Nephron progenitor cell (in vitro differentiated cells): ENCODE results near the gene KPTN.

ENCODE experiments used
- DNase-seq: peaks from one replicate; pipeline ENCODE4 v3.0.0; 2021
- H3K27ac Mint-ChIP-seq: 2 replicates; pipeline ENCODE4 v1.8.0; 2021; ENCODE audit warnings: mild to moderate bottlenecking, moderate library complexity, mixed read lengths
- H3K27me3 Mint-ChIP-seq: 2 replicates; pipeline ENCODE4 v1.8.0; 2021; ENCODE audit warnings: mild to moderate bottlenecking, low read depth, mixed read lengths; ENCODE audit not compliant: poor library complexity
- H3K36me3 Mint-ChIP-seq: 2 replicates; pipeline ENCODE4 v1.8.0; 2021; ENCODE audit warnings: low read depth, mixed read lengths
- H3K4me1 Mint-ChIP-seq: 2 replicates; pipeline ENCODE4 v1.8.0; 2021; ENCODE audit warnings: mixed read lengths
- H3K4me3 Mint-ChIP-seq: 2 replicates; pipeline ENCODE4 v1.8.0; 2021; ENCODE audit warnings: mild to moderate bottlenecking, moderate library complexity, mixed read lengths
- H3K9me3 Mint-ChIP-seq: 2 replicates; pipeline ENCODE4 v1.8.0; 2021; ENCODE audit warnings: mild to moderate bottlenecking, moderate library complexity, mixed read lengths
- TF ChIP-seq, protein P1 (sequence below): fragments of 200-600 bp; sonication (generic); IDR thresholded peaks from 2 replicates; pipeline ENCODE4 v1.5.0; 2021; ENCODE audit warnings: antibody characterized with exemption

Gene KPTN

DNA sequence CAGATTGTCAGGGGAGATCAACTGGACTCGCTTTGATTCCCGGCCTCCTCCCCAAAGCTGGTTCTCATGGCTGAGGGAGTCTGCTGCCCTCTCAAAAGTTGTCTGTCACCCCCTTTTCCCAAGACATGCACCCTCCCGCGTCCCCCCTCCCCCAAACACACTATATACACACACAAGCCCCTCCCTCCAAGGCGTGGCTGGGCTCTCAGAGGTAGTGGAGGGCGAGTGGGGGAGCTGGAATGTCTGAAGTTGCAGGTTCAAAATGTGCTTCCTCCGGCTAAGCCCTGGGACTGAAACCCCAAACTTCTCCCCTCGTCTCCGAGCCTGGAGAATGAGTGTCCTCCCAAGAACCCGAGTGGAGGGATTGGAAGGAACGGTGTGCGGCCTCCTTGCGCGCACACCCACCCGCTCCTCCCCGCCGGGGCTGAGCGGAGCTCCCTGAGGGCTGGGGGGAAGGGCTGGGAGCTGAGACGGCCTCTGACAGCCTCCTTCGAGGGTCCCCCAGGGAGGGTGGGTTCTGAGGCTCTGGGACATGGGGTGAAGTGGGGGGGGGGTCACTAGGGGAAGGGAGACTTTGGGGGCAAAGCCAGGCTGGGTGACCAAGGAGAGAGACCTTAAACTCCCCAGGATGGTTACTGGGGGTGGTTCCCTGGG, 54.8 kb downstream of the KPTN start:
- no peak overlapping the region for H3K27ac Mint-ChIP-seq

DNA sequence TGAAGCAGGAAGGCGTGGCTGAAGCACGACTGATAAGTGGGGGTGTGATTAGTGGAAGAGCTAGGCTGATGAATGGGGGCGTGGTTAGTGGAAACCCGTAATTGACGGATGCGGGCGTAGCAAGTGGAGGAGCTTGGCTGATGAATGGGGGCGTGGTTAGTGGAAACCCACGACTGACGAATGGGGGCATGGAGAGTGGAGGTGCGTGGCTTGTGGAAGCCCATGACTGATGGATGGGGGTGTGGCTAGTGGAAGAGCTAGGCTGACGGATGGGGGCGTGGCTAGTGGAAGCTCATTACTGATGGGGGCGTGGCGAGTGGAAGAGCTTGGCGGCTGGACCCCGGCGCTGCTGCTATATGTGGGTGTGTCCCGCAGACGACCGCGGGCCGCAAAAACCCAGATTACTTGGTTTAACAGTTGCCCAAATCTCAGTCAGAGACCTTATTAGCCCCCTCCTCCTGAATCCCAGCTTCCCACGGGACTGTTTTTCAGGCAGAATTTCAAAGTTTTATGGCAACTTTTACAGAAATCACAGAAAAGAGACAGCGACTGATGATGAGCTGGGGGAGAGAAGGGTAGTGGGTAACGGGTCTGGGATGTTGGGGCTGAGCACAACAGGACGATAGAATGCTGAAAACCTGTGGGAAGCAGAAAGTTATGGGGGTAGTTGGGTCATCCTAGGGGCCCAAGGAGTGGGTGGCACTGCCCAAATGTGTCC, 55.7 kb downstream of the KPTN start:
- H3K9me3 Mint-ChIP-seq = no peaks in the 10 kb centered on the region
- peaks cover 71% of the 10 kb centered on the region for H3K27me3 Mint-ChIP-seq
- TF ChIP-seq, protein P1, sequence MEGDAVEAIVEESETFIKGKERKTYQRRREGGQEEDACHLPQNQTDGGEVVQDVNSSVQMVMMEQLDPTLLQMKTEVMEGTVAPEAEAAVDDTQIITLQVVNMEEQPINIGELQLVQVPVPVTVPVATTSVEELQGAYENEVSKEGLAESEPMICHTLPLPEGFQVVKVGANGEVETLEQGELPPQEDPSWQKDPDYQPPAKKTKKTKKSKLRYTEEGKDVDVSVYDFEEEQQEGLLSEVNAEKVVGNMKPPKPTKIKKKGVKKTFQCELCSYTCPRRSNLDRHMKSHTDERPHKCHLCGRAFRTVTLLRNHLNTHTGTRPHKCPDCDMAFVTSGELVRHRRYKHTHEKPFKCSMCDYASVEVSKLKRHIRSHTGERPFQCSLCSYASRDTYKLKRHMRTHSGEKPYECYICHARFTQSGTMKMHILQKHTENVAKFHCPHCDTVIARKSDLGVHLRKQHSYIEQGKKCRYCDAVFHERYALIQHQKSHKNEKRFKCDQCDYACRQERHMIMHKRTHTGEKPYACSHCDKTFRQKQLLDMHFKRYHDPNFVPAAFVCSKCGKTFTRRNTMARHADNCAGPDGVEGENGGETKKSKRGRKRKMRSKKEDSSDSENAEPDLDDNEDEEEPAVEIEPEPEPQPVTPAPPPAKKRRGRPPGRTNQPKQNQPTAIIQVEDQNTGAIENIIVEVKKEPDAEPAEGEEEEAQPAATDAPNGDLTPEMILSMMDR = no peak

More for the DNA sequence above, 54.8 kb downstream of the KPTN start:
- H3K9me3 Mint-ChIP-seq = no peaks in the 10 kb centered on the region
- no peaks in the 10 kb centered on the region for H3K36me3 Mint-ChIP-seq
- TF ChIP-seq, protein P1 = no peak
- H3K4me1 Mint-ChIP-seq = peaks cover 5% of the 10 kb centered on the region
- DNase-seq = peak; percentile 18
- H3K4me3 Mint-ChIP-seq = peak overlapping the region; percentile 65
- peaks cover 71% of the 10 kb centered on the region for H3K27me3 Mint-ChIP-seq

DNA sequence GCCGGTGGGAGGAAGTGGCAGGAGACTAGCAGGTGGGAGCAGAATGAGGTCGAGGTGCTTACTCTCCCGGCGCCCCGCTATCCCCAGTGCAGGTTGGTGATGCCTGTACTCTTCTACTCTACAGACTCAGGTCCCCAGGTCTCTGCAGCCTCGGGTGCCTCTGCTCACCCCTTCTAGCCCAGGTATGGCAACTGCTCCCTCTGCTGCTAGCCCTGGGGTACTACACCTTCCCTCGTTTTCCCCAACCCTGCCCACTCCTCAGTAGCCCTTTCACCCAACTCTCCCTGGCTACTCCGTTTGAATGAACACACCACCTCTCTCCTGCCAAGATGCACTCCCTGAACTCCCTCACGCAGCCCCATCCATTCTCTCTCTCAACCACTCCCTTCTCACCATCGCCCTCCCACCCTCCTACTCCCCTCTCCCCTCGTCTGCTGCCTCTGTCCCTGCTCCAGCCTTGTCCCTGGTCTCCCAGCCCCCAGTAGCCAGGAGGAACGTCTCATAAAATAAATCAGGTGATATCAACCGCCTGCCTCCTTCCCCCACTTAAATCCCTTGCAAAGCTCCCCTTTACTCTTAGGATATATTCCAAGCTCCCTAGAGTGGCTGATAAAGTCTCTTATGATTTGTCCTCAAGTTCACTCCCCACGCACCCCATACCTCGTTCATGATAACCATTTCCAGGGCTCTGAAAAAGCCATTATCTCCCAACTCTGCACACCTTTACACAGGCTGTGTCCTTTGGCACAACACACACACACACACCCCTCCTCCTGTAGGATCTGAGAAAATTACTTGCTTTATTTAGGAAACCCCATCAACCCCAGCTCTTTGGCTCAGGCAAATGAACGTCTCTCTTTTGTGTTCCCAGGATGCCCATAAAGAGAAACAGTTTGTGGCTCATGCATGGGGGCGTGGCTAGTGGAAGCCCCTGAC, 56.5 kb downstream of the KPTN start:
- H3K4me1 Mint-ChIP-seq = peaks cover 17% of the 10 kb centered on the region
- H3K27me3 Mint-ChIP-seq = peaks cover 71% of the 10 kb centered on the region
- no peak overlapping the region for H3K27ac Mint-ChIP-seq
- H3K36me3 Mint-ChIP-seq = no peaks in the 10 kb centered on the region
- H3K9me3 Mint-ChIP-seq = no peaks in the 10 kb centered on the region
- TF ChIP-seq, protein P1 = peak; percentile 97
- peak; percentile 87 for DNase-seq
- H3K4me3 Mint-ChIP-seq = no peak overlapping the region

More for the DNA sequence above, 55.7 kb downstream of the KPTN start:
- peaks cover 9% of the 10 kb centered on the region for H3K4me1 Mint-ChIP-seq
- no peaks in the 10 kb centered on the region for H3K36me3 Mint-ChIP-seq
- H3K27ac Mint-ChIP-seq = no peak overlapping the region
- peak; percentile 98 for DNase-seq
- H3K4me3 Mint-ChIP-seq = no peak overlapping the region
